Activated CD8-positive, alpha-beta T cell treated with anti-CD3 and anti-CD28 coated beads for 36 hours (primary cell): Measurements from ENCODE around the gene FPR2. TPM values are rescaled to one million over a fixed set of nuclear protein-coding genes. Genes with fewer than 3 reads are reported as not detected.

ENCODE experiments used
- ATAC-seq: fragments of 200-7000 bp; cut with Tn5 transposase; one replicate; pipeline ENCODE4 v1.10.0; 2021; ENCODE audit warnings: mild to moderate bottlenecking, moderate library complexity
- CTCF ChIA-PET: fragments of 350-600 bp; sonication (Branson Sonifier 250); formaldehyde crosslinking; loops from one replicate; lab custom pipeline; 2021; ENCODE audit warnings: antibody characterized with exemption; lab: Charles Lee
- POLR2A ChIA-PET: fragments of 350-600 bp; sonication (Branson Sonifier 250); formaldehyde crosslinking; loops from one replicate; lab custom pipeline; 2021; ENCODE audit warnings: antibody characterized with exemption; lab: Charles Lee
- DNase-seq: peaks from one replicate; pipeline ENCODE4 v3.0.0-alpha.2; 2020
- H3K27ac Mint-ChIP-seq: one replicate; pipeline ENCODE4 v1.8.0; 2021; ENCODE audit warnings: mild to moderate bottlenecking, mixed read lengths
- H3K27me3 Mint-ChIP-seq: one replicate; pipeline ENCODE4 v1.8.0; 2021; ENCODE audit warnings: mixed read lengths
- H3K36me3 Mint-ChIP-seq: one replicate; pipeline ENCODE4 v1.8.0; 2021; ENCODE audit warnings: low read depth, mixed read lengths
- H3K4me1 Mint-ChIP-seq: one replicate; pipeline ENCODE4 v1.8.0; 2021; ENCODE audit warnings: low read depth, mixed read lengths
- H3K4me3 Mint-ChIP-seq: one replicate; pipeline ENCODE4 v1.8.0; 2021; ENCODE audit warnings: mild to moderate bottlenecking, moderate library complexity, mixed read lengths
- H3K9me3 Mint-ChIP-seq: one replicate; pipeline ENCODE4 v1.8.0; 2021; ENCODE audit warnings: mixed read lengths
- intact Hi-C: fragments of 100-400 bp; cut with micrococcal nuclease; formaldehyde crosslinking; loops from one replicate; pipeline ENCODE4 v1.10.0; 2022
- total RNA-seq, 2 experiments: library from RNA; stranded (reverse); gene quantifications; one replicate each; pipeline ENCODE4 v1.2.3, GENCODE V29; 2021
- TF ChIP-seq, protein P1 (sequence below): fragments of 200-600 bp; IDR thresholded peaks from one replicate; pipeline ENCODE4 v1.8.0; 2022; ENCODE audit warnings: antibody characterized with exemption, mild to moderate bottlenecking

FPR2 gene
- total RNA-seq, 2 experiments from 2014 or later, result not detected

DNA sequence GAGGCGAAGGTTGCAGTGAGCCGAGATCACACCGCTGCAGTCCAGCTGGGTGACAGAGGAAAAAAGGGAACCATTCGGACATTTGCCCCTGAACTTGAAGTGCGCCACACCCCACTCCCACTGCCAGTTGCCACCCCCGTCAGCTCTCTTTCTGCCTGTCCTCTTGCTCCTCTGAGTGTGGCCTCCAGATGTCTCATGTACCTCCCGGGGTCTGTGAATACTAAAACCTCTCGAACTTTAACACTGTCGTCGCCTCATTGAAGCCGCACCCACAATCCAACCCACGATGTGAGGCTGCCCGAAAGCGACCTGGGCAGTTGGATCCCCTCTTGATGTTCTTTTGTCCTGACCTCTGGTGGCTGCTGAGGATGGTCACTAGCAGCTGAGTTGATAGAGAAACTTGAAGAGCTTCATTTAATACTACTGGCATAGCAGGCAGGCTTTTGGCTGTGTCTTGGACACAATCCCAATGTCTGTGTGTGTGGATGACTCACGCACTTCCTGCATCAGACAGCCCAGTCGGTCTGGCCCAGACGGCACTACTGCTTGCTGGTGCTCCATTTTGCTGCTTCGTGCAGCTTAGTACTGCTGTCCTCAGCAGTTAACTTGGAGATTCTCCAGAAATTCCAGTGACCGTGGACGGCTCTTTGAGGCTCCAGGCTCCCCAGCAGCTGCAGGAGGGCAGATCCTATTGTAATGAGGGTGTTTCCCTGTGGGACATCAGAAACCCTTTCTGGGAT lies 38.2 kb downstream of the FPR2 start:
- Mint-ChIP-seq H3K27me3 (peaks cover 10% of the 10 kb centered on the region), H3K4me1 (no peaks in the 10 kb centered on the region), H3K27ac (no peak overlapping the region), H3K9me3 (peaks cover 4% of the 10 kb centered on the region), H3K4me3 (no peak overlapping the region), H3K36me3 (no peaks in the 10 kb centered on the region)
- ATAC-seq (no peak), DNase-seq (no peak)
- intact Hi-C loops, result no loop called here
- TF ChIP-seq, protein P1, sequence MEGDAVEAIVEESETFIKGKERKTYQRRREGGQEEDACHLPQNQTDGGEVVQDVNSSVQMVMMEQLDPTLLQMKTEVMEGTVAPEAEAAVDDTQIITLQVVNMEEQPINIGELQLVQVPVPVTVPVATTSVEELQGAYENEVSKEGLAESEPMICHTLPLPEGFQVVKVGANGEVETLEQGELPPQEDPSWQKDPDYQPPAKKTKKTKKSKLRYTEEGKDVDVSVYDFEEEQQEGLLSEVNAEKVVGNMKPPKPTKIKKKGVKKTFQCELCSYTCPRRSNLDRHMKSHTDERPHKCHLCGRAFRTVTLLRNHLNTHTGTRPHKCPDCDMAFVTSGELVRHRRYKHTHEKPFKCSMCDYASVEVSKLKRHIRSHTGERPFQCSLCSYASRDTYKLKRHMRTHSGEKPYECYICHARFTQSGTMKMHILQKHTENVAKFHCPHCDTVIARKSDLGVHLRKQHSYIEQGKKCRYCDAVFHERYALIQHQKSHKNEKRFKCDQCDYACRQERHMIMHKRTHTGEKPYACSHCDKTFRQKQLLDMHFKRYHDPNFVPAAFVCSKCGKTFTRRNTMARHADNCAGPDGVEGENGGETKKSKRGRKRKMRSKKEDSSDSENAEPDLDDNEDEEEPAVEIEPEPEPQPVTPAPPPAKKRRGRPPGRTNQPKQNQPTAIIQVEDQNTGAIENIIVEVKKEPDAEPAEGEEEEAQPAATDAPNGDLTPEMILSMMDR, result no peak
- POLR2A ChIA-PET, result no interaction called here
- CTCF ChIA-PET, result interaction anchor here (1.0 kb wide), 1 partner anchor 22 kb away, joined by 3 read pairs; no protein-coding TSS in a partner anchor

- Mint-ChIP-seq H3K27ac (no peak overlapping the region), H3K4me3 (no peak overlapping the region), H3K36me3 (no peaks in the 10 kb centered on the region), H3K27me3 (peaks cover 10% of the 10 kb centered on the region), H3K9me3 (peaks cover 5% of the 10 kb centered on the region), H3K4me1 (no peaks in the 10 kb centered on the region)
- CTCF ChIA-PET, result no interaction called here
- POLR2A ChIA-PET, result interaction anchor here (0.5 kb wide), 1 partner anchor 1846 kb away, joined by 4 read pairs; no protein-coding TSS in a partner anchor
- DNase-seq, result no peak
- intact Hi-C loops, result no loop called here
- TF ChIP-seq, protein P1, result no peak
- no peak for ATAC-seq
Measured at GRCh38 chr19:51799774-51800472, 38.9 kb downstream of the FPR2 start.

DNA sequence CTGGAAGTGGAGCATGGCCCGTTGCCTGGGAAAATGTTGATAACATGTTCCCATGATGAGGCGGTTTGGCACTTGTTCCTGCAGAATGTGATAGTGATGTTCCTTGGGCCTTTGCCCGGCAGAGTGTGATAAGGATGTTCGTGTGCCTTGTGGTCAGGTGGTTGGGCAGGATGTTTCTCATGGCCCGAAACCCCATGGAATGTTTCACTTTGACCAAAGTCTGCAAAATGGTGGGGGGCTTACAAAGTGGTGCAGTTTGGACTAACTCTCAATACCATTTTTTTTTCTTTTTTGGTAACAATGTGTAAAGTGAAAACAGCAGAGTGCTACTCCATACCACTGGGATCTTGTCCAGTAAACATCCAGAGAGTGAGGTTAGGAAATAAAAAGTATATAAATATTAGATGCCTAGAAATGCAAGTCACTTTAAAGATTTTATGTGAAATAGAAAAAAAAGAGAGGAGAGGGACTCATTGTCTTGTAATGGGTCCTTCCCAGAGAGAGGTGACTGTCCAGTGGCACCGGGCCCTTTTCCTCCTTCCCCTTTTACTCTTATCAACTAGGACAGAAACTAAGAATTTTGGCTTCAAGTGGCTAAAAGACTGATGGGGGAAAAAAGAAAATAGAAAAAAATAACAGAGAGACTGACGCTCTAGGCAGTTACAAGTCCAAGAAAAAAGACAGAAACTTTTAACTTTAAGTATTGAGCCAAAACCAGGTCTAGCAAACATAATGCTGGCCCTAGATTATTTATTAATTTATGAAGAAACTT lies 39.7 kb downstream of the FPR2 start:
- Mint-ChIP-seq H3K4me3 (no peak overlapping the region), H3K9me3 (peaks cover 5% of the 10 kb centered on the region), H3K27ac (no peak overlapping the region), H3K36me3 (no peaks in the 10 kb centered on the region), H3K4me1 (no peaks in the 10 kb centered on the region), H3K27me3 (peaks cover 10% of the 10 kb centered on the region)
- intact Hi-C loops, result no loop called here
- ChIA-PET CTCF (no interaction called here), POLR2A (no interaction called here)
- no peak for ATAC-seq
- TF ChIP-seq, protein P1, result no peak
- no peak for DNase-seq

DNA sequence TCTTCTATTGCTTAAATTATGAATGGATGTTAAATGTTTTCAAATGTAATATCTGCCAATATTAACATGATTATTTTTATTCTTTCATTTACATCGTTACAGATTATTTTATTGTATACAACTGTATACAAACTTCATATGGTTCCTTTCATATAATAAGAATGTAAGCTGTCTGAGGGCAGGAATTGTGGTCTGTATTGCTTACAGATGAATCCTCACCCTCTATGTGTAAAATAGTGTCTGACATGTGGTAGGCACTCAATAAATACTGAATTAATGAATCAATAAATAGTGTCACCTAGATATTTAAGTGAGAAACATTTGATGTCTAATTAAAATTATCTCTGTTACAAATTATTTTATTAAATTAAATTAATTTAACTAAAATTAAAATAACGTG lies 41.8 kb downstream of the FPR2 start:
- H3K9me3 Mint-ChIP-seq, result peaks cover 5% of the 10 kb centered on the region
- no peak overlapping the region for H3K4me3 Mint-ChIP-seq
- DNase-seq (no peak), ATAC-seq (no peak)
- H3K27me3 Mint-ChIP-seq, result peaks cover 3% of the 10 kb centered on the region
- POLR2A ChIA-PET, result no interaction called here
- CTCF ChIA-PET, result no interaction called here
- no peaks in the 10 kb centered on the region for H3K4me1 Mint-ChIP-seq
- intact Hi-C loops, result no loop called here
- H3K27ac Mint-ChIP-seq, result no peak overlapping the region
- no peaks in the 10 kb centered on the region for H3K36me3 Mint-ChIP-seq
- TF ChIP-seq, protein P1, result no peak
